Measurements from ENCODE around the gene SLC7A10.

DNA sequence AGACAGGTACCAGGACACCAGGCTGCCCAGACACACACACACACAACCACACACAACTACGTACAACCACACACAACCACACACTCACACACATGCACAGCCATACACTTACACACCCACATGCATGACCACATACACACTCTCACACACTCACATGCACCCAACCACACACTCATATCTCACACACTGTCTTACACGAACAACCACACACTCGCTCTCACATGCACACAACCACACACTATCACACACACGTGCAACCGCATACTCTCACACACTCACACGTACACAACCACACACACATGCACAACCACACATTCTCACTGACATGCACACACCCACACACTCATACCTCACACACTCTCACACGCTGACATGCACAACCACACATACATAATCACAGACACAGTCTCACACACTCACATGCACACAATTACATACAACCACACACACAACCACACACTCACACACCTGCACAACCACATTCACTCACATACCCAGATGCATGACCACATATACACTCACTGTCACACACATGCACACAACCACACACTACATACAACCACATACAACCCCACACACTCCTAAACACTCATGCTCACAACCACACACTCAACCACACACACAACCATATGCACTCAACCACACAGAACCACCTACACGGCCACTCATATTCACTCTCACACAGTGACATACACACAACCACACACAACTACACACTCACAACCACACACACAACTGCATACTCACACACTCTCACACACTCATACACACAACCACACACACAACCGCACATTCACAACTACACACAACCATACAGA, 7.6 kb upstream of the SLC7A10 start:
- TF ChIP-seq, protein P1, sequence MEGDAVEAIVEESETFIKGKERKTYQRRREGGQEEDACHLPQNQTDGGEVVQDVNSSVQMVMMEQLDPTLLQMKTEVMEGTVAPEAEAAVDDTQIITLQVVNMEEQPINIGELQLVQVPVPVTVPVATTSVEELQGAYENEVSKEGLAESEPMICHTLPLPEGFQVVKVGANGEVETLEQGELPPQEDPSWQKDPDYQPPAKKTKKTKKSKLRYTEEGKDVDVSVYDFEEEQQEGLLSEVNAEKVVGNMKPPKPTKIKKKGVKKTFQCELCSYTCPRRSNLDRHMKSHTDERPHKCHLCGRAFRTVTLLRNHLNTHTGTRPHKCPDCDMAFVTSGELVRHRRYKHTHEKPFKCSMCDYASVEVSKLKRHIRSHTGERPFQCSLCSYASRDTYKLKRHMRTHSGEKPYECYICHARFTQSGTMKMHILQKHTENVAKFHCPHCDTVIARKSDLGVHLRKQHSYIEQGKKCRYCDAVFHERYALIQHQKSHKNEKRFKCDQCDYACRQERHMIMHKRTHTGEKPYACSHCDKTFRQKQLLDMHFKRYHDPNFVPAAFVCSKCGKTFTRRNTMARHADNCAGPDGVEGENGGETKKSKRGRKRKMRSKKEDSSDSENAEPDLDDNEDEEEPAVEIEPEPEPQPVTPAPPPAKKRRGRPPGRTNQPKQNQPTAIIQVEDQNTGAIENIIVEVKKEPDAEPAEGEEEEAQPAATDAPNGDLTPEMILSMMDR (IDR thresholded peaks at IDR 0.05) = no peak
- TF ChIP-seq POLR2A (IDR thresholded peaks at IDR 0.05) (no peak), POLR2AphosphoS5 (IDR thresholded peaks at IDR 0.05) (no peak)
